Astrocyte (in vitro differentiated cells and primary cell): ENCODE measurements around the gene PRPH. TPM values are rescaled to one million over a fixed set of nuclear protein-coding genes. Genes with fewer than 3 reads are reported as not detected.
A peak's percentile ranks its signal among the peaks of the same experiment; 100 is the strongest.

Source experiments
- DNase-seq: peaks from one replicate; pipeline ENCODE4 v3.0.0-alpha.2; 2010; ENCODE audit warnings: low read depth
- FAIRE-seq: peaks from 2 replicates; lab custom pipeline; 2011; peaks lifted over from hg19 to GRCh38; lab: Jason Lieb, UNC
- H2AFZ ChIP-seq: 2 replicates; pipeline ENCODE4 v1.6.0; 2012; ENCODE audit warnings: low read depth, low read length, inconsistent platforms
- H3K27ac ChIP-seq: 2 replicates; pipeline ENCODE4 v1.5.1; 2011; ENCODE audit warnings: low read depth, low read length, inconsistent platforms
- H3K27me3 ChIP-seq: 2 replicates; pipeline ENCODE4 v1.6.0; 2011; ENCODE audit warnings: low read length, inconsistent platforms; ENCODE audit not compliant: insufficient read depth
- H3K36me3 ChIP-seq: 2 replicates; pipeline ENCODE4 v1.5.1; 2011; ENCODE audit warnings: low read length, inconsistent platforms; ENCODE audit not compliant: insufficient read depth
- H3K4me1 ChIP-seq: 2 replicates; pipeline ENCODE4 v1.5.1; 2011; ENCODE audit warnings: low read length, inconsistent platforms; ENCODE audit not compliant: insufficient read depth
- H3K4me2 ChIP-seq: 2 replicates; pipeline ENCODE4 v1.6.0; 2012; ENCODE audit warnings: low read length, inconsistent platforms
- H3K4me3 ChIP-seq: 2 replicates; pipeline ENCODE4 v1.5.1; 2011; ENCODE audit warnings: low read depth, mild to moderate bottlenecking, low read length, inconsistent platforms; ENCODE audit not compliant: insufficient read depth
- H3K79me2 ChIP-seq: 2 replicates; pipeline ENCODE4 v1.6.0; 2012; ENCODE audit warnings: mild to moderate bottlenecking, low read length, inconsistent platforms; ENCODE audit not compliant: insufficient read depth
- H3K9ac ChIP-seq: 2 replicates; pipeline ENCODE4 v1.6.0; 2012; ENCODE audit warnings: mild to moderate bottlenecking, low read length, inconsistent platforms
- H3K9me3 ChIP-seq: 2 replicates; pipeline ENCODE4 v1.5.1; 2012; ENCODE audit warnings: low read depth, mild to moderate bottlenecking, low read length, inconsistent platforms; ENCODE audit not compliant: insufficient read depth
- H4K20me1 ChIP-seq: 2 replicates; pipeline ENCODE4 v1.6.0; 2012; ENCODE audit warnings: low read length, inconsistent platforms; ENCODE audit not compliant: insufficient read depth
- H3K27ac Mint-ChIP-seq: one replicate; pipeline ENCODE4 v1.8.0; 2021; ENCODE audit warnings: mild to moderate bottlenecking, mixed read lengths; ENCODE audit not compliant: unreplicated experiment
- H3K27me3 Mint-ChIP-seq: one replicate; pipeline ENCODE4 v1.8.0; 2021; ENCODE audit warnings: low read depth, mixed read lengths; ENCODE audit not compliant: unreplicated experiment
- H3K36me3 Mint-ChIP-seq: one replicate; pipeline ENCODE4 v1.8.0; 2021; ENCODE audit warnings: low read depth, mixed read lengths; ENCODE audit not compliant: unreplicated experiment
- H3K4me1 Mint-ChIP-seq: one replicate; pipeline ENCODE4 v1.8.0; 2021; ENCODE audit warnings: low read depth, mixed read lengths; ENCODE audit not compliant: unreplicated experiment
- H3K4me3 Mint-ChIP-seq: one replicate; pipeline ENCODE4 v1.8.0; 2021; ENCODE audit warnings: mild to moderate bottlenecking, moderate library complexity, mixed read lengths; ENCODE audit not compliant: unreplicated experiment
- H3K9me3 Mint-ChIP-seq: one replicate; pipeline ENCODE4 v1.8.0; 2021; ENCODE audit warnings: mild to moderate bottlenecking, mixed read lengths; ENCODE audit not compliant: unreplicated experiment
- CTCF ChIP-seq: IDR thresholded peaks from 2 replicates; pipeline ENCODE4 v1.5.1; 2011; ENCODE audit warnings: low read depth, mild to moderate bottlenecking, inconsistent platforms, low read length, moderate library complexity; ENCODE audit not compliant: insufficient read depth
- EZH2 ChIP-seq: IDR thresholded peaks from 2 replicates; pipeline ENCODE4 v1.6.1; 2012; ENCODE audit warnings: mild to moderate bottlenecking, low read length, inconsistent platforms; ENCODE audit not compliant: insufficient read depth
- total RNA-seq: library from RNA; stranded (reverse); gene quantifications from 2 replicates; pipeline ENCODE4 v1.2.1, GENCODE V29; 2021

PRPH gene
- total RNA-seq, 1 donor from 2014 or later, result not detected

DNA sequence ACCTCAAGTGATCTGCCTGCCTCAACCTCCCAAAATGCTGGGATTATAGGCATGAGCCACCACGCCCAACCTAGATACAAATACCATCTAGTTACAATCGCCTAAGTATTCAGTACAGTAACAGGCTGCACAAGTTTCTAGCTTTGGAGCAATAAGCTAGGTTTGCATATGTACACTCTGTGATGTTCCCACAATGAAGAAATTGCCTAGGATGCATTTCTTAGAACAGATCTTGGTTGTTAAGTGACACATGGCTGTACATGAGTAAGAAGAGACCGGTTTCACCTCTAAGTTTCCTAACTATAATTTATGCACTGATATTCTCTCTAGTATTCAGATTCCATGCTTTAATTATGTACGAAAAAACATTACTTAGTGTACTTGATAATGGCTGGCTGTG, 35.5 kb upstream of the PRPH start:
- Histone ChIP-seq H3K9me3 (no peaks in the 10 kb centered on the region), H2AFZ (no peak overlapping the region), H3K4me1 (peaks cover 26% of the 10 kb centered on the region), H3K4me3 (no peak overlapping the region), H3K4me2 (peak overlapping the region; percentile 65), H3K27me3 (no peaks in the 10 kb centered on the region), H3K79me2 (peaks cover 15% of the 10 kb centered on the region), H3K27ac (peak overlapping the region; percentile 42), H4K20me1 (no peaks in the 10 kb centered on the region), H3K9ac (no peak overlapping the region), H3K36me3 (no peaks in the 10 kb centered on the region)
- Mint-ChIP-seq H3K9me3 (no peaks in the 10 kb centered on the region), H3K27me3 (no peaks in the 10 kb centered on the region), H3K36me3 (no peaks in the 10 kb centered on the region), H3K27ac (no peak overlapping the region), H3K4me3 (no peak overlapping the region), H3K4me1 (peaks cover 6% of the 10 kb centered on the region)
- no peak for TF ChIP-seq CTCF
- no peak for TF ChIP-seq EZH2
- no peak for FAIRE-seq
- no peak for DNase-seq

- FAIRE-seq, result no peak
- no peaks in the 10 kb centered on the region for H3K9me3 Mint-ChIP-seq
- peak overlapping the region; percentile 51 for H3K27ac ChIP-seq
Measured at GRCh38 chr12:49260166-49260565, 34.8 kb upstream of the PRPH start.

More at GRCh38 chr12:49260166-49260565, 34.8 kb upstream of the PRPH start:
- Mint-ChIP-seq H3K4me3 (no peak overlapping the region), H3K27me3 (no peaks in the 10 kb centered on the region), H3K27ac (no peak overlapping the region), H3K4me1 (peaks cover 6% of the 10 kb centered on the region), H3K36me3 (no peaks in the 10 kb centered on the region)
- peak overlapping the region; percentile 65 for H3K4me2 ChIP-seq
- peaks cover 19% of the 10 kb centered on the region for H3K79me2 ChIP-seq
- H3K4me1 ChIP-seq, result peaks cover 26% of the 10 kb centered on the region
- DNase-seq, result peak; percentile 39
- no peaks in the 10 kb centered on the region for H4K20me1 ChIP-seq
- no peak overlapping the region for H2AFZ ChIP-seq
- no peak for TF ChIP-seq CTCF
- no peak for TF ChIP-seq EZH2
- no peaks in the 10 kb centered on the region for H3K36me3 ChIP-seq
- no peaks in the 10 kb centered on the region for H3K9me3 ChIP-seq
- no peak overlapping the region for H3K4me3 ChIP-seq
- H3K9ac ChIP-seq, result peak overlapping the region; percentile 8
- H3K27me3 ChIP-seq, result no peaks in the 10 kb centered on the region
